ENCODE data around the gene CNOT8.
"Not testable (repeated sequence)": the region's sequence is repeated elsewhere in the genome, so short reads cannot be mapped to it uniquely, and the experiment has no call there.

CNOT8 gene

DNA sequence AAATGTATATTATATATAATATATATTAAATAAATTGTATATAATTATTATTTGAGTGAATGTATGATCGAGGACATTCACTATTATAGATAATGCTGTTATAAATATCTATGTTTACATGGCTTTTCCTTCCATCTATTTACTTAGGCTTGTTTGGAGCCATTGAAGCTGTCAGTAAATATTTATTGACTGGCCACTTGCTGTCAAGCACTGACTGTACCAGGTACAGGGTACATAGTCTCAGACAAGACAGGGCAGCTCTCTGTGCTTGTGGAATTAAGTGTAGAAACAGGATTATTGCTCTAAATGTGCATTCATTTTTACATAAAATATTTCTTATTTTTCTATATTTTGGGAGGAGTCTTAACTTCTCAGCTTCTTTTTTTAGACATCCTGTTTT lies 24.4 kb upstream of the CNOT8 start:
- DNase-seq (ENCODE audit: low read depth in 2 of 2, low spot score in 1 of 2) = no peak

DNA sequence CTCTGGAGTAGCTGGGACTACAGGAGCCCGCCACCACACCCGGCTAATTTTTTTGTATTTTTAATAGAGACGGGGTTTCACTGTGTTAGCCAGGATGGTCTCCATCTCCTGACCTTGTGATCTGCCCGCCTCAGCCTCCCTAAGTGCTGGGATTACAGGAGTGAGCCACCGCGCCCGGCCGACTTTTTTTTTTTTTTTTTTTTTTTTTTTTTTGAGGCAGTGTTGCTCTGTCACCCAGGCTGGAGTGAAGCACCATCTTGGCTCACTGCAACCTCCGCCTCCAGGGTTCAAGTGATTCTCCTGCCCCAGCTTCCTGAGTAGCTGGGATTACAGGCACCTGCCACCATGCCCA lies 22.8 kb upstream of the CNOT8 start:
- not testable (repeated sequence) for DNase-seq (ENCODE audit: low read depth in 2 of 2, low spot score in 1 of 2)

DNA sequence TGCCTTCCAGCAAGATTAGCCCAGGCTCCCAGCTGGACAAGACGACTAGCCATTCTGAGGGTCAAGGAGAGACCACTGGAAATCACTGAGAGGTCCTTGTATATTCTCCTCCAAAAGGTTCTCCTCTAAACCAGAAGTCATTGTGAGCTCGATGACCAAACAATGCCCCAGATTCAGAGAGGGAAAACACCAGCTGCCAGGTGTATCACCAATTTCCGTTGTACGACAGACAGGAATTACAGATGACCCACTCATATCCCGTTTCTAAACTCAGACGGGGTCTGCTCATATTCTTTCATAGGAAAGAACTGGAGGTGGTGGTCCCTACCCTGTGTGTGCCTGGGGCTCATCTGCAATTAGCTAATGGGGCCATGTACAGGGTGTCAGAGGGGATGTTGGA lies 22.2 kb upstream of the CNOT8 start:
- DNase-seq (ENCODE audit: low read depth in 2 of 2, low spot score in 1 of 2) = no peak

DNA sequence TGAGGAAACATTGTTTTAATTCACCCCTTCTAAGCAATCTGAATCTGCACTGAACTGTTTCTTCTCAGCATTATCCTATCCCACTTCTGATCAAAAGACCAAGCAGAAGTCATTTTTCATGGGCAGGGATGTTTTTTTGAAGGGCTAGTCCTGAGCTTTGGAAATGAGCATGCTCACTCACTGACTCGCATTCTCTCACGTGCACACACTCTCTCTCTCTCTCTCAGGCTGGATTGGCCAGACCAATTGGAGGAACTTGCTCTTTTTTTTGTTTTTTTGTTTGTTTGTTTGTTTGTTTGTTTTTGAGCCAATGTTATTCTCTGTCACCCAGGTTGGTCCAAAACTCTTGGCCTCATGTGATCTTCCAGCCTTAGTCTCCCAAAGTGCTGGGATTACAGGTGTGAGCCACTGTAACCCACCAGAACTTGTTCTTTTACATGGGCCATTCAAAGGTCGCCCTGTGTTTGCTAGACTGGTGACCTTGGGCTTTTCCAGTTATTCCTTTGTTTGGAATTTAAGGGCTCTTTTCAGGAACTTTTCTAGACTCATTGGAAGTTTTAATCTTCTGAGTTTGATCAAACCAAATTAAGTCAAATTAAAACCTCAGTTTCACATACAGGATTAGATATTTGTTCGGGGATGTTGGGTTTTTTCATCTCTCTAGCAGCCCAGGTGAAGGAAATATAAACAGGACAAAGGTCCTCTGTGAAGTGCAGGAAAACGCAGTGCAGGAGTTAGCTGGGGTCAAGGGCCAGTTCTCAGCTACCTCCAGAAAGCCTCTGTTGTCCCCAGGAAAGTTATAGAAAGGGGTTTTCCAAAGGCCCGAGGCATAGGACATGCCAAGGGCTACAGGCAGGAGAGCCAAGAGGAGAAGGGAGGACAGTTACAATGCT lies 21.2 kb upstream of the CNOT8 start:
- no peak for DNase-seq (ENCODE audit: low read depth in 2 of 2, low spot score in 1 of 2)

DNA sequence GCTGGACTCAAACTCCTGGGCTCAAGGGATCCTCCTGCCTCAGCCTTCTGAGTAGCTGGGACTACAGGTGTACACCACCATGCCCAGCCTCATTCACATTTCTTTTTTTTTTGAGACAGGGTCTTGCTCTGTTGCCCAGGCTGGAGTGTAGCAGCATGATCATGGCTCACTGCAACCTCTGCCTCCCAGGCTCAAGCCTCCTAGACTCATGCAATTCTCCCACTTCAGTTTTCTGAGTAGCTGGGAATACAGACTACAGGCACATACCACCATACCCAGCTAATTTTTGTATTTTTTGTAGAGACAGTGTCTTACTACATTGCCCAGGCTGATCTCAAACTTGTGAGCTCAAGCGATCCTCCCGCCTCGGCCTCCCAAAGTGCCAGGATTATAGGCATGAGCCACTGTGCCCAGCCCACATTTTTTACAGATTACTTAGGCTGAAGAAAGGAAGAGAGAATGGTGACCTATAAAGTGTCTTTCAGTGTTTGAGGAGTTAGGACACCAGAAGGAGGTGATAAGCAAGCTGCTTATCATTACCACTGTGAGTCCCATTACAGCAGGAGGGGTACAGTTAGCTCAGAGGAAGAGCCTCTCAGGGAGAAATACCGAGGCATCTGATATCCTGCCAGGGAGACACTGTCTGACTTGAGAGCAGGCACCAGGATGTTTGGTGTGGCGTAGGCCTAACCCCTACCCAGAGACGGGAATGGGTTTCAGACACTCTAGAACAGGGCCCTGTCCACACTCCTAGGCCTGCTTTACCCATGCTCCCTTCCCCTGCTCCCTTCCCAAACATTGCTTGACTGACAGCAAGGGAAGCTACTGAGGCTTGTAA lies 17.8 kb upstream of the CNOT8 start:
- DNase-seq (ENCODE audit: low read depth in 2 of 2, low spot score in 1 of 2) = no peak

DNA sequence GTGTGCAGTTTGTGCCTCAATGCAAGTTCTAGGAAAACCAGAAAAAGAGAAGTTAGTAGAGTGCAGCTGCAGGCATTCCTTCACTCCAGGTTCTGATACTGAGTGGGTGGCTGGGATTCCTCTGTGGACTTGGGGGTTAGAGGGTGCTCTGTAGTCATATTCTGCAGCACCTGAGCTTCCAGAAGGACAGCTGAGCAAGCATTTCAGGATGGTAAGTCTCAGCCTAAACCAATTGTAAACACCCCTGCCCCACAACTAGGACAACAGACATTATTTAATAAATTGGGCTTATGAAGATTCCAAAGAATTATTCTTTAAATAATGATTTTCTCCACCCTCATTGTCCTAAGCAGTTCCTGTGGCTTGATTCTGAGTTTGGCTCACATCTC lies 17.2 kb upstream of the CNOT8 start:
- no peak for DNase-seq (ENCODE audit: low read depth in 2 of 2, low spot score in 1 of 2)

DNA sequence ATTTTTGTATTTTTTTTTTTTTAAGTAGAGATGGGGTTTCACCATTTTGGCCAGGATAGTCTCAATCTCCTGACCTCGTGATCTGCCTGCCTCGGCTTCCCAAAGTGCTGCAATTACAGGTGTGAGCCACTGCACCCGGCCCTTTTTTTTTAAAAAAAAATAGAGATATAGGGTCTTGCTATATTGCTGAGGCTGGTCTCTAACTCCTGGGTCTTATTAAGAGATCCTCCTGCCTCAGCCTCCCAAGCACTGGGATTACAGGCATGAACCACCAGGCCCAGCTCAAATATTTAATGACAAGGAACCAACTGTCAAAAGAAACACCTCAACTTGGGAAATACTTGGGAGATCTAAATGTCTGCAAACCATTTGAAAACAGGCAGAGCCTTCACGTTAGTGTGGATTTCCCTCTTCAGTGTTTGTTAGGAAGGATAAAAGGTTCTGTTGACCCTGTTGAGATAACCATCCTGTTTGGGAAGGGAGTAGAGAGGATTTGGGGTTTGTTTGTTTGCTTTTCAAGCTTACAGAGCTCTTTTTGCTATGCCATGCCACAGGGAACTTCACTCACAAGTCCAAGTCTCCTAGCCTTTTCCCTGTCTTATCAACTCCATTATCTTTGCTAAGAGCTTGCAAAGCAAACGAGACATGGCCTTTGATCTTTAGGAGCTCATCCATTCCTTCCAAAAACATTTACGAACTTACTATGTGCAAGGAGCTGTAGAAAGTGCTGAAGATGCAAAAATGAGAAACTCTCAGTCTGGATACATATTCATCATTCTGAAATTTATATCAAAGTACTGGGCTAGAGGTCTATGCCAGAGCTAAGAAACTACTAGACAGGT lies 15.5 kb upstream of the CNOT8 start:
- DNase-seq (ENCODE audit: low read depth in 2 of 2, low spot score in 1 of 2) = no peak

DNA sequence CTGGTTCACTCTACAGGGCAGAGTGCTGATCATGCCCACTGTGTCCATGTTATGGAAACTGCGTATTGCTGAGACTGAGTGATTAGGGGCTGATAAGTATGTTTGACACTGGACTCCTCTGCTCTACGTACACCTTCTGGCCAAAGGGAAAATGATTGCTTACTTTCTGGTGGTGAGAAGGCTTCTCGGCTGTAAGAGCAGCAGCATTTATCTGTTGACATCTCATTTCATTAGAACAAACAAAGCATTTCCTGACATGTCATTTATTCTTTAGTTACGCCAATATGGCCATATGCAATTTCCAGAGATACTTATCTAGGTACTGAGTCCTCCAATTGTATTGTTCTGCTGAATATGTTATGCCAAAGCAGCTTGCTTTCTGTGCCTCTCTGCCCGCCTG lies 13.6 kb upstream of the CNOT8 start:
- no peak for DNase-seq (ENCODE audit: low read depth in 2 of 2, low spot score in 1 of 2)

DNA sequence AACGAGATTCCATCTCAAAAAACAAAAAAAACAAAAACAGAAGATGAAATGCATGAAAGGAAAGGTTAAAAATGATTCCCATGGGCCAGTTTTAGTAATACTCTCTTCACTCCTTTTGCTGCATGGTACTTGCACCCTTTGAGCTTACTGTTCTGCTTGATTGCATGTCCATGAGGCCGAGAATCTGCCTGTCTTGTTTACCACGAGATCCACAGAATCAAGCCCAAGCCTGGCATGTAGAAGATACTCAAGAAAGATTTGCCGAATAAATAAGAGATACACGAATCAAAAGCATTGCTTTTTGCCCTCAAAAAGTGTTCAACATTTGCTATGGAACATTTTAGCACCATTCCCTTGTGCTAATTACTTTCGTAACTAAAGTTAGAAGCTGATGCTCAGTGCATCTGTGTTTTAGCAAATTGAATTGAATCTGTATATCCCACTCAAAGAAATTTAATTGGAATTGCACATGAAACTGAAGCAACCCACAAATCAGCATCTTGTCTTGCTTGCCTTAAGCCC lies 9.1 kb upstream of the CNOT8 start:
- no peak for DNase-seq (ENCODE audit: low read depth in 2 of 2, low spot score in 1 of 2)

DNA sequence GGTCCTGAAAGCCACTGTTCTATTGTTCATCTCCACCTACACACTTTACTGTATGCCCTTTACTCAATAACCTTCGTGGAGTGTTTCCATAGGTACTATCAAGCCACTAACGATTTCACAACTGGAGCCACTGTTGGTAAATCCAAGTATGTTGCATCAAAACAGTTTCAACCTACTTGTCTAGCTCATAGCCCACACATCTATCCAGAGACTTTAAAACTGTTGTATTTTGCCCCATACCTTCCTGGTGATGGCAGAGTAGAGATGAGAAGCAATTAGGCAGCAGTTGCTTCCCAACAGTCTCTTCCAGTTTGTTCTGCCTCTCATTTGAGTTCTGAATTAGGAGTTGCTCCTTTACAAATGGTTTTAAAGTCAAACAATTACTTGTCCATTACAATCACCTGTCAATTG lies 8.6 kb upstream of the CNOT8 start:
- no peak for DNase-seq (ENCODE audit: low read depth in 2 of 2, low spot score in 1 of 2)

DNA sequence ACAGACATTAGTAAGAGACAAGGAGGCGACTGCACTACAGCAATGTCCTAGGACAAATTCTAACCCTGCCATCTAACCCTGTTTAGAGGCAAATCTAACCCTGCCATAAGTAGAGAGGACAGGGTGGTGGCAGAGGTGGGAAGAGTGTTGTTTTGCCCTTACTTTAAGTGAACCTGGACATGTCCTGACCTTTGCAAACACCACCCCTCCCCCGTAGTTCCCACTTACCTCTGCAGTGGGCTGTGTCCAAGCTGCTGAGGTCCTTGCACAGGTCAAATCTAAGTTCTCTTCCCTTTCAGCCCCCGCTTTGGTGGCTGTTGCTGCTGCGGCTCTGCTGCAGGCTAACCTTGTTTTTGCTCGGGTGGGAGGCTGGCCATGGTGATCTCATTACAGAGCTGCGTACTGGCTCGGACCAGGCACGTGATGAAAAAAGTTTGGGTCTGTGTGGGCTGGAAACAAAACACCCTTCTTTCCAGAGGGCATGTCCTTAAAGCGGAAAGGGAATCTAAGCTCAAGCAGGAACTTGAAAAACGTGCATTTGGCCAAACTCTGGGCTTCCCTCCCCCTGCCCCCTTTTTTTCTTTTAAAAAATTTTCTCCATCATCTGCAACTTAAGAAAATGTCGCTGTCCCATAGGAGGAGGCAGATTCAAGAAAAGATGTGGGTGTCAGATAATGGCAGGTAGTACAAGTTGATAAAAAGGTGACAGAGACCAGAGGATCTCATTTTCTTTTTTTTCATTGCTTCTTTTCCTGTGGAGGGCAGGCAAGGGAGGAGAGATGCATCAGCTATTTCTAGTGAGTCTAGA lies 8.0 kb upstream of the CNOT8 start, which contains the start of gene FAXDC2:
TSS of gene FAXDC2 (minus strand) at position 349 of the 808 bp plus-strand sequence. CDS start 12,425 bp downstream, outside the sequence.
- no peak for DNase-seq (ENCODE audit: low read depth in 2 of 2, low spot score in 1 of 2)

DNA sequence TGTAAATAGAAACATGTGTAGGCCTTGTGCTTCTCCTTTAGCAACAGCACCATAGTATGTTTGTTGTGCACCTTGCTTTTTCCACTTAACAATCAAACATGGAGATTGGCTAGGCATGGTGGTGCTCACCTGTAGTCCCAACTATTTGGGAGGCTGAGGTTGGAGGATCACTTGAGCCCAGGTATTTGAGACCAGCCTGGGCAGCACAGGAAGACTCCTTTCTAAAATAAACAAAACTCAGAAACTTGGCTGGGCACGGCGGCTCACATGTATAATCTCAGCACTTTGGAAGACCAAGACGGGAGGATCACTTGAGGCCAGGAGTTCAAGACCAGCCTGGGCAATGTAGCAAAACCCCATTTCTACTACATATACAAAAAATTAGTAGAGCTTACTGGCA lies 7.1 kb upstream of the CNOT8 start:
- no peak for DNase-seq (ENCODE audit: low read depth in 2 of 2, low spot score in 1 of 2)

DNA sequence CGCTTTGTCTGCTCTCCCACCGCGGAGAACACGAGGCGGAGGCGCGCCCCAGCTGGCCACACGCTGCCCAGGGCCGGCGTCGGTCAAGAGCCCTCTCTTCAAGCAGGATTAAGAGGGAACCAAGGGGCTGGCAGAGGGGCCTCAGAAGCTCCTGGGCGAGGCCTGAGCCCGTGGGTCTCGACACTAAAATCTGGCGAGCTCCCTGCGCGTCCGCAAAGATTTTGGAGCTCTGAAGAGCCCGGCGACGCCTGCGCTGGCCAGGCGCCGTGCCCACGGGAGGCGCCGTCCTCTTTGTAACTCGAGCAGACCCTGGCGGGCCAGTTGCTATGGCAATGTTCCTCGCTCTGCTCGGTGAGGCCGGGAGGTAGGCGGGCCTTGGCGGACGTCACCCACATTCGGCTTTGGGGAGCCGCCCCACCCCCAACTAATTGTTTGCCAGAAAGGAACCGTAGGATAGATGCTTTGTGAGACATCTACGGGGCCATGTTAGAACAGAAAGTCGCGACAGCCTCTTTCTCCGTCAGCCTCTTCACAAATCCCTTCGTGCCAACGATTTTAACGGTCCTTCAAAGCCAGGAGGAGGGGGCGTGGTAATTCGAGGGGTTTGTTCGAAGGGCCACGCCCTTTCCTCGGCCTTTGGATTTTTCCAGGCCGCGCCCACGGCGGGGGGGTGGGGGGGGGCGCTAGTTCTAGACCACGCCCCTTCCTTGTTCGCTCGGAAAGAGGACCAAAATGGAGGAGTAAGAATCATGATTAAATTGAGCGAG lies 714 bp upstream of the CNOT8 start:
- peak; percentile 43 to 75 for DNase-seq (ENCODE audit: low read depth in 2 of 2, low spot score in 1 of 2)

DNA sequence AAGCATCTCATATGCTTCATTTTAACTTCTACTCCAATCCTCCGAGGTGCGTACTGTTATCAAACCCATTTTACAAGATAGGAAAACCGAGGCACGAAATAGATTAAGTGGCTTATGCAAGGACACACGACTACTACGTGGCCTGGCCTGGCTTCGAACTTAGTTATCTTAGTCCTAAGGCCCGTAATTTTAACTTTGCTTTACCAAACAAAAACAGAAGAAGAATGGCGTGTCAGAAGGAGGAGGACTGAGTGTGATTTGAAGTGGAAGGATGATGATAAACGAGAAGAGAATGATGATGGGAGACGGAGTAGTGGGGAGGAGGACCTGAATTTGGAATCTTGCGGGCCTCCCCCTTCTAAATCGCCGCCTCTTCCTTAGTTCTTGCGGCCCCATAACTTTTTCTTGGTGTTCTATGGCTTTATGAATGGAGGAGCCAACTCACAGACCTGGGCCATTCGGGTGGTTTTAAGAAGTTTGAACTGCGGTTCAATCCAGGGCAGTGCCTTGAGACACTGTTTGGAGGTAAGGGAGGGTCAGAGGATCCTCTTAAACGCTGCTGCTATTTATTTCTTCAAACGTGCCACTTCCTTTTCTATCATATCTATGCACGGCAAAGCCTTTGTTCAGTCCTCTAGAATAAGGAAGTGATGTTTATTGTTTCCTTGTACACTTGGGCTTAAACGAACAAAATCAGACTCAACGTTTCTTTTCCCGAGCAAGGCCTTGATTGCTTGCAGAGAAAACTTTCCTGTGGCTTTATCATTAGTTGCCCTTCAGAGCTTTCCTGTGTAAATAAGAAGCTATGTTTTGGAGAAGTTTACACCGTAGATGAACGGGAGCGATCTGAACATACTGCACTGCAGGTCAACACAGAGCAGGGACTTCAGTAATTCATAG lies 795 bp downstream of the CNOT8 start:
- DNase-seq (ENCODE audit: low read depth in 2 of 2, low spot score in 1 of 2) = no peak

DNA sequence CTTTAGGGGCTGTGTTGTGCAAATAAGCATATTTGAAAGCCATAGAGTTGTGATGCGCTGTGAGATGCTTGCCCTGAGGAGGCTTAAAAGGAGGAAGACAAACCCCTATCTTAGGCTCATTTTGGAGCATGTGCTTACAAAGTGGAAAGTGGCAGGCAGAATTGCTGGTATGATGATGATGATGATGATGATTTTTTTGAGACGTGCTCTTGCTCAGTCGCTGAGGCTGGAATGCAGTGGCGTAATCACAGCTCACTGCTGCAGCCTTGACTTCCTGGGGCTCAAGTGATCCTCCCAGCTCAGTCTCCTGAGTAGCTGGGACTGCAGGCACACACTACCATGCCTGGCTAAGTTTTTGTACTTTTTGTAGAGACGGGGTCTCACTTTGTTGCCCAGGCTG lies 1.7 kb downstream of the CNOT8 start:
- no peak for DNase-seq (ENCODE audit: low read depth in 2 of 2, low spot score in 1 of 2)

DNA sequence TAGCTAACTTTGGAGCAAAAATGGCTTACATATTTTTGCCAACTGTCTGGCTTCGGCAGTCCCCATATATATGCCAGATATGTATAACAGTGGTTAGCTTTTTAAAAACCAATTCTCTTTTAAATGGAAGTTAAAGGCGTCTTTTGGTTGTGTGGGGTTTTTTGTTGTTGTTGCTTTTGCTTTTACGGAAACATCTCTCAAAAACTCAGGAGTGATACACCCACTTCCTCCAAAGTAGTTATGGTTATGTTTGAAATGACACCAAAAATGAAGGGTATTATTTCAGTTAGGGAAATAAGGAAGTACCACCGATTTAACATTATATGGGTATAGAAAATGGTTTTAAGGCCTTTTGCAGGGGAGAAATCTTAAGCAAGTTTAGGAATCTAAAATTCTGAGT lies 2.3 kb downstream of the CNOT8 start:
- DNase-seq (ENCODE audit: low read depth in 2 of 2, low spot score in 1 of 2) = no peak

DNA sequence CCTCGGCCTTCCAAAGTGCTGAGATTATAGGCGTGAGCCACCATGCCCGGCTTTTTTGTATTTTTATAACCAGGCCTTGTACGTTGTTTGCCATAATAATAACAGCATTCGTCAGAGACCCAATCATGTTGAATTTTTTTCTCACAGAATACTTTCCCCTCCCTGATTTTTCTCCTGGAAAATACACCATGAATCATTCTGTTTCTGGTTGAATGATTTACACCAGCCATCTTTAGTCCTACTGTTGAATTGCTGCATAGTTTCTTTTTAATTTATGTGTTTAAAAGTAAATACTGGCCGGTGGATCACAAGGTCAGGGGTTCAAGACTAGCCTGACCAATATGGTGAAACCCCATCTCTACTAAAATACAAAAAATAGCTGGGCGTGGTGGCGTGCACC lies 3.5 kb downstream of the CNOT8 start:
- DNase-seq (ENCODE audit: low read depth in 2 of 2, low spot score in 1 of 2) = no peak

DNA sequence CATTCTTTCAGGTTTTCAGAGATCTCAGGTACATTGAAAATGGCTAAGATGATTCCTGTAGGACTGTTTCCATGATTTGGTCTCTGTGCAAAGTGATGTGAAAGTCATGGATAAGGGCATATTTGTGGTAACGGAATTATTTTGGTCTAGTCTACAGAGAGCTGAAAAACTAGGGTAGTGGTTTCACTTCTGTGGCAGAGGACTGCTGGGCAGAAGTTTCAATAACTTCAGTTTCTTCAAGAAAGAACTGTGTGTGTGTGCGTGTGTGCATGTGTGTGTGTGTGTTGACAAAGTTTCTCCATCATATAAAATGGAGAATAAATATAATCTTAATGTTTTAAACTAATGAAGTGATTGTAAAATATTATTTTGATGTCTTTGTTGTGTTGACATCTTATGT lies 4.3 kb downstream of the CNOT8 start:
- no peak for DNase-seq (ENCODE audit: low read depth in 2 of 2, low spot score in 1 of 2)
